Astrocyte (in vitro differentiated cells and primary cell): ENCODE data around the gene TSGA10. TPM values are rescaled to one million over a fixed set of nuclear protein-coding genes. Genes with fewer than 3 reads are reported as not detected.

Source experiments
- DNase-seq: peaks from one replicate; pipeline ENCODE4 v3.0.0-alpha.2; 2010; ENCODE audit warnings: low read depth
- FAIRE-seq: peaks from 2 replicates; lab custom pipeline; 2011; peaks lifted over from hg19 to GRCh38; lab: Jason Lieb, UNC
- H2AFZ ChIP-seq: 2 replicates; pipeline ENCODE4 v1.6.0; 2012; ENCODE audit warnings: low read depth, low read length, inconsistent platforms
- H3K27ac ChIP-seq: 2 replicates; pipeline ENCODE4 v1.5.1; 2011; ENCODE audit warnings: low read depth, low read length, inconsistent platforms
- H3K27me3 ChIP-seq: 2 replicates; pipeline ENCODE4 v1.6.0; 2011; ENCODE audit warnings: low read length, inconsistent platforms; ENCODE audit not compliant: insufficient read depth
- H3K36me3 ChIP-seq: 2 replicates; pipeline ENCODE4 v1.5.1; 2011; ENCODE audit warnings: low read length, inconsistent platforms; ENCODE audit not compliant: insufficient read depth
- H3K4me1 ChIP-seq: 2 replicates; pipeline ENCODE4 v1.5.1; 2011; ENCODE audit warnings: low read length, inconsistent platforms; ENCODE audit not compliant: insufficient read depth
- H3K4me2 ChIP-seq: 2 replicates; pipeline ENCODE4 v1.6.0; 2012; ENCODE audit warnings: low read length, inconsistent platforms
- H3K4me3 ChIP-seq: 2 replicates; pipeline ENCODE4 v1.5.1; 2011; ENCODE audit warnings: low read depth, mild to moderate bottlenecking, low read length, inconsistent platforms; ENCODE audit not compliant: insufficient read depth
- H3K79me2 ChIP-seq: 2 replicates; pipeline ENCODE4 v1.6.0; 2012; ENCODE audit warnings: mild to moderate bottlenecking, low read length, inconsistent platforms; ENCODE audit not compliant: insufficient read depth
- H3K9ac ChIP-seq: 2 replicates; pipeline ENCODE4 v1.6.0; 2012; ENCODE audit warnings: mild to moderate bottlenecking, low read length, inconsistent platforms
- H3K9me3 ChIP-seq: 2 replicates; pipeline ENCODE4 v1.5.1; 2012; ENCODE audit warnings: low read depth, mild to moderate bottlenecking, low read length, inconsistent platforms; ENCODE audit not compliant: insufficient read depth
- H4K20me1 ChIP-seq: 2 replicates; pipeline ENCODE4 v1.6.0; 2012; ENCODE audit warnings: low read length, inconsistent platforms; ENCODE audit not compliant: insufficient read depth
- H3K27ac Mint-ChIP-seq: one replicate; pipeline ENCODE4 v1.8.0; 2021; ENCODE audit warnings: mild to moderate bottlenecking, mixed read lengths; ENCODE audit not compliant: unreplicated experiment
- H3K27me3 Mint-ChIP-seq: one replicate; pipeline ENCODE4 v1.8.0; 2021; ENCODE audit warnings: low read depth, mixed read lengths; ENCODE audit not compliant: unreplicated experiment
- H3K36me3 Mint-ChIP-seq: one replicate; pipeline ENCODE4 v1.8.0; 2021; ENCODE audit warnings: low read depth, mixed read lengths; ENCODE audit not compliant: unreplicated experiment
- H3K4me1 Mint-ChIP-seq: one replicate; pipeline ENCODE4 v1.8.0; 2021; ENCODE audit warnings: low read depth, mixed read lengths; ENCODE audit not compliant: unreplicated experiment
- H3K4me3 Mint-ChIP-seq: one replicate; pipeline ENCODE4 v1.8.0; 2021; ENCODE audit warnings: mild to moderate bottlenecking, moderate library complexity, mixed read lengths; ENCODE audit not compliant: unreplicated experiment
- H3K9me3 Mint-ChIP-seq: one replicate; pipeline ENCODE4 v1.8.0; 2021; ENCODE audit warnings: mild to moderate bottlenecking, mixed read lengths; ENCODE audit not compliant: unreplicated experiment
- EZH2 ChIP-seq: IDR thresholded peaks from 2 replicates; pipeline ENCODE4 v1.6.1; 2012; ENCODE audit warnings: mild to moderate bottlenecking, low read length, inconsistent platforms; ENCODE audit not compliant: insufficient read depth
- total RNA-seq: library from RNA; stranded (reverse); gene quantifications from 2 replicates; pipeline ENCODE4 v1.2.1, GENCODE V29; 2021
- TF ChIP-seq, protein P1 (sequence below): IDR thresholded peaks from 2 replicates; pipeline ENCODE4 v1.5.1; 2011; ENCODE audit warnings: low read depth, mild to moderate bottlenecking, inconsistent platforms, low read length, moderate library complexity; ENCODE audit not compliant: insufficient read depth

TSGA10 gene
- total RNA-seq, 1 donor from 2014 or later, result 3.9 TPM

DNA sequence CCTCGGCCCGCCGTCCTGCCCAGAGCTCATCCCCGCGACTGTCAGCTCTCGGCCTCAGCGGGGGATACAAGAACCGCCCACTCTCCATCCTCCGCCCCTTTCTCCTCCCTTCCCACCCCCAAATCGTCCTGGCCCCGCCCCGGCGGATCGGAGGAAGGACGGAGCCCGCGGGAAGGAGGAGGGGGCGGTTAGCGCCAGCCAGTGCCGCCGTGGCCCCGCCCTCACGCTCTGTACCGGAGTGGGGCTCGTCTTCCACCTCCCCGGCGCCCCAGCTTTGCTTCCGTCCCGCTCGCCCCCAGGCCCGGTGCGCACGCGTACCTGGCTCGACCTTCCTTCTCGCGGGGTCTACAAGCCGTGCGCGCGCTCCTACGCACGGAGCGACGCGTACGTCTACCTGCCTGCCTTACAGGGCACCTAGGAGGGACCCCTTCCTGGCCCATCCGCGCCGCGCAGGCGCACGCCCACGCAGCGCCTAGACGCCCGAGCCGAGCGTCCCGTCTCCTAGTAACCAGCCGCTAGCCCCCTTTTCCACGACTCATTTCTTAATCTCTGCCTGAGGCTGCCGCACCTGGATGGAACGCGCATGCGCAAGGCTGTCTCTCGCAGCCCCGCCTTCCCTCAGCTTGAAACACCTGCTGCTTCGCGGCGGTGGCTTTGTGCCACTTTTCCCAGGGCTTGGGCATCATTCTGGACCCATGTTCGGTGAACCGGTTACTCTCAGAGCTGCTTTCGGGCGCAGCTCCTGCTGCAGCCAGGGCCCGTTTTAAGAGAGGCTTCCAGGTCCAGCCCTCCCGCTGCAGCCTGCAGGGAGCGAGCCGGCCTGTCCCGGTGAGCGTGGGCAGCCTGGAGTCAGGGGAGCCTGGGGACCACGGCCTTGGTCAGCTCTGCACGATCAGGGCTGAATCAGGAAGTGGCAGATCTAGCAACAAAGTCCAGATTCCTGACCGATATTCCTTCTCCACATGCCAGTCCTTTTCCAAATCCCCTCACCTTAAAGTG is 13.3 kb downstream of the TSGA10 start, which contains the start of gene C2orf15:
Gene C2orf15 (plus strand): TSS at position 598 of the 999 bp plus-strand sequence. CDS start 8,852 bp downstream, outside the sequence.
- peak within 1 kb of the TSS; percentile 92 for H3K4me3 Mint-ChIP-seq
- peaks cover 2% of the 10 kb centered on the region for H3K9me3 Mint-ChIP-seq
- Histone ChIP-seq H2AFZ (peak within 1 kb of the TSS; percentile 100), H3K27me3 (peaks cover 5% of the 10 kb centered on the region), H3K4me1 (peaks cover 10% of the 10 kb centered on the region), H3K4me2 (peak within 1 kb of the TSS; percentile 89), H4K20me1 (no peaks in the 10 kb centered on the region), H3K27ac (peak within 1 kb of the TSS; percentile 5), H3K79me2 (no peaks in the 10 kb centered on the region), H3K9ac (peak within 1 kb of the TSS; percentile 79), H3K36me3 (no peaks in the 10 kb centered on the region), H3K9me3 (no peaks in the 10 kb centered on the region), H3K4me3 (peak within 1 kb of the TSS; percentile 88)
- peaks cover 3% of the 10 kb centered on the region for H3K4me1 Mint-ChIP-seq
- no peaks in the 10 kb centered on the region for H3K27me3 Mint-ChIP-seq
- H3K27ac Mint-ChIP-seq, result peak within 1 kb of the TSS; percentile 29
- DNase-seq (peak; percentile 69), FAIRE-seq (no peak)
- no peaks in the 10 kb centered on the region for H3K36me3 Mint-ChIP-seq
- no peak for TF ChIP-seq EZH2
- TF ChIP-seq, protein P1, sequence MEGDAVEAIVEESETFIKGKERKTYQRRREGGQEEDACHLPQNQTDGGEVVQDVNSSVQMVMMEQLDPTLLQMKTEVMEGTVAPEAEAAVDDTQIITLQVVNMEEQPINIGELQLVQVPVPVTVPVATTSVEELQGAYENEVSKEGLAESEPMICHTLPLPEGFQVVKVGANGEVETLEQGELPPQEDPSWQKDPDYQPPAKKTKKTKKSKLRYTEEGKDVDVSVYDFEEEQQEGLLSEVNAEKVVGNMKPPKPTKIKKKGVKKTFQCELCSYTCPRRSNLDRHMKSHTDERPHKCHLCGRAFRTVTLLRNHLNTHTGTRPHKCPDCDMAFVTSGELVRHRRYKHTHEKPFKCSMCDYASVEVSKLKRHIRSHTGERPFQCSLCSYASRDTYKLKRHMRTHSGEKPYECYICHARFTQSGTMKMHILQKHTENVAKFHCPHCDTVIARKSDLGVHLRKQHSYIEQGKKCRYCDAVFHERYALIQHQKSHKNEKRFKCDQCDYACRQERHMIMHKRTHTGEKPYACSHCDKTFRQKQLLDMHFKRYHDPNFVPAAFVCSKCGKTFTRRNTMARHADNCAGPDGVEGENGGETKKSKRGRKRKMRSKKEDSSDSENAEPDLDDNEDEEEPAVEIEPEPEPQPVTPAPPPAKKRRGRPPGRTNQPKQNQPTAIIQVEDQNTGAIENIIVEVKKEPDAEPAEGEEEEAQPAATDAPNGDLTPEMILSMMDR, result no peak

DNA sequence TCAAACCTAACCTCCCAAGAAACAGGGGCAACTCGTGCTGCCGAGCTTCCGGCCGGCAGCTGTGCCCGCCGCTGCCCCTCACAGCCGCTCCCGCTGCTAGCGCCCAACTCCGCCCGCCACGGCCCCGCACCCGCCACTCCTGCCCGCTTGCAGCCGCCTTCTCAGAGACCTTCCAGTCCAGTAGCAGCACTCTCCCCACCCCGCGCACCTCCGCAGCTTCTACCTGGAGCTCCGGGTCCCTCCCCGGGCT is 14.0 kb downstream of the TSGA10 start:
- Histone ChIP-seq H3K4me2 (peak overlapping the region; percentile 89), H3K27me3 (peaks cover 5% of the 10 kb centered on the region), H3K79me2 (no peaks in the 10 kb centered on the region), H4K20me1 (no peaks in the 10 kb centered on the region), H3K4me3 (peak overlapping the region; percentile 88), H3K4me1 (peaks cover 10% of the 10 kb centered on the region), H3K36me3 (no peaks in the 10 kb centered on the region), H3K9ac (peak overlapping the region; percentile 79), H3K9me3 (no peaks in the 10 kb centered on the region), H2AFZ (peak overlapping the region; percentile 100), H3K27ac (peak overlapping the region; percentile 5)
- Mint-ChIP-seq H3K9me3 (peaks cover 2% of the 10 kb centered on the region), H3K27me3 (no peaks in the 10 kb centered on the region), H3K27ac (peak overlapping the region; percentile 29), H3K4me1 (peaks cover 3% of the 10 kb centered on the region), H3K36me3 (peaks cover 2% of the 10 kb centered on the region), H3K4me3 (peak overlapping the region; percentile 92)
- FAIRE-seq (no peak), DNase-seq (peak; percentile 12)
- TF ChIP-seq EZH2, result no peak

DNA sequence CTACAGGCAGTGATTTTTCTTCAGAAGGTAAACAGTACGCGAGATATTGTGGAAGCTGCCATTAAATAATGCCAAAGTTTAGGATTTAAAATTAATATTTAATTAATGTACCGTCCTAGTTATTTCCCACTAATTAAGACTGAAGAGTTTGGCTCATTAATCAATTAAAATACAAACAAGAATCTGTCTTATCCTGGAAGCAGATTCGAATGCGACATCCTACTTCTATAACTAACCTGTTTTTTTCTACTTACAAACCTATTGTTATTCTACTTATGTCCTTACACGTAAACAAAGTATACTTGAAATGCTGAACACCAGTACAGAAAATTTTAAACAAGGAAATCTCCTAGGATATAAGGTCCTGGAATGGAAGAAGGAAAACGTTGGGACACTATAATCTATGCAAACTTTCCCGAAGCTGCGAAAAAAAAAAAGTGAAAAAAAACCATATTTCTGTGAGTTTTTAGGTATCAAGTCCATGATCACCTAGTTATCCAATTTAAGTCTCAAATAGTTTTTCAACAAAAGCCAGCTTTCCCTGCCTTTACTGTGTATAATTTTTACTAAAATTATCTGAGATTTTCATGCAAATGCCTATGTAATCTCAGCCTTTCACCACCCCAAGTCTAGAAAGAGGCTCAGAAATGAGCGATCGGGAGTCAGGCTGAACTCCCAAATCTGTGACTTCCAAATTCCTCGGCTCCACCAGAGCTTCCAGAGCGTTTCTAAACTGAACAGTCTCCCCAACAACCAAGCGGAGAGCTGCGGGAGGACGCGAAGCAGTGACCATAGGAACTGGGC is 14.5 kb downstream of the TSGA10 start:
- Histone ChIP-seq H3K9ac (peak overlapping the region; percentile 79), H3K9me3 (no peaks in the 10 kb centered on the region), H4K20me1 (no peaks in the 10 kb centered on the region), H3K27ac (no peak overlapping the region), H3K4me1 (peaks cover 10% of the 10 kb centered on the region), H3K4me3 (peak overlapping the region; percentile 88), H3K4me2 (peak overlapping the region; percentile 89), H2AFZ (peak overlapping the region; percentile 100), H3K36me3 (no peaks in the 10 kb centered on the region), H3K27me3 (peaks cover 5% of the 10 kb centered on the region), H3K79me2 (no peaks in the 10 kb centered on the region)
- Mint-ChIP-seq H3K4me1 (peaks cover 3% of the 10 kb centered on the region), H3K4me3 (peak overlapping the region; percentile 92), H3K36me3 (peaks cover 2% of the 10 kb centered on the region), H3K9me3 (peaks cover 4% of the 10 kb centered on the region), H3K27me3 (no peaks in the 10 kb centered on the region), H3K27ac (peak overlapping the region; percentile 29)
- TF ChIP-seq EZH2, result no peak
- TF ChIP-seq, protein P1, result no peak
- no peak for DNase-seq
- no peak for FAIRE-seq
